Astrocyte of the spinal cord (primary cell): Measurements from ENCODE around the gene SV2C.

Experiments
- DNase-seq: peaks from one replicate; pipeline ENCODE4 v3.0.0; 2011; ENCODE audit warnings: low read depth, low spot score
- H3K4me3 ChIP-seq: 2 replicates; pipeline ENCODE4 v1.5.1; 2011; ENCODE audit warnings: low read depth, mild to moderate bottlenecking, low read length, moderate library complexity
- in situ Hi-C: cut with HindIII; loops from 2 replicates; pipeline ENCODE4 v1.10.0; 2017; ENCODE audit warnings: low sequenced_read_pairs
- TF ChIP-seq, protein P1 (sequence below): IDR thresholded peaks from 2 replicates; pipeline ENCODE4 v1.5.1; 2012; ENCODE audit warnings: low read depth, mild to moderate bottlenecking, low read length, inconsistent platforms

Gene SV2C

DNA sequence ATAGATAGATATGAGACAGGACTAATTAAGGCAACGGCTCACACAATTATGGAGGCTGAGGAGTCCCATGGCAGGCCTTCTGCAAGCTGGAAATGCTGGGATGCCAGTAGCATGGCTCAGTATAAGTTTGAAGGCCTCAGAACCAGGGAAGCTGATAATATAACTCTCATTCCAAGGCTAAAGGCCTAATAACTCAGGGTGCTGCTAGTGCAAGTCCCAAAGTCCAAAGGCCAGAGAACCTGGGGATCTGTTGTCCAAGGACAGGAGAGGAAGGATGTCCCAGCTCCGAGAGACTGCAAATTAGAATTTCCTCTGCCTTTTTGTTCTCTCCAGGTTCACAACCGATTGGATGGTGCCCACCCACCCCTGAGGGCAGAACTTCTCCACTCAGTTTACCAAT is 114.5 kb downstream of the SV2C start:
- TF ChIP-seq, protein P1, sequence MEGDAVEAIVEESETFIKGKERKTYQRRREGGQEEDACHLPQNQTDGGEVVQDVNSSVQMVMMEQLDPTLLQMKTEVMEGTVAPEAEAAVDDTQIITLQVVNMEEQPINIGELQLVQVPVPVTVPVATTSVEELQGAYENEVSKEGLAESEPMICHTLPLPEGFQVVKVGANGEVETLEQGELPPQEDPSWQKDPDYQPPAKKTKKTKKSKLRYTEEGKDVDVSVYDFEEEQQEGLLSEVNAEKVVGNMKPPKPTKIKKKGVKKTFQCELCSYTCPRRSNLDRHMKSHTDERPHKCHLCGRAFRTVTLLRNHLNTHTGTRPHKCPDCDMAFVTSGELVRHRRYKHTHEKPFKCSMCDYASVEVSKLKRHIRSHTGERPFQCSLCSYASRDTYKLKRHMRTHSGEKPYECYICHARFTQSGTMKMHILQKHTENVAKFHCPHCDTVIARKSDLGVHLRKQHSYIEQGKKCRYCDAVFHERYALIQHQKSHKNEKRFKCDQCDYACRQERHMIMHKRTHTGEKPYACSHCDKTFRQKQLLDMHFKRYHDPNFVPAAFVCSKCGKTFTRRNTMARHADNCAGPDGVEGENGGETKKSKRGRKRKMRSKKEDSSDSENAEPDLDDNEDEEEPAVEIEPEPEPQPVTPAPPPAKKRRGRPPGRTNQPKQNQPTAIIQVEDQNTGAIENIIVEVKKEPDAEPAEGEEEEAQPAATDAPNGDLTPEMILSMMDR, result no peak
- H3K4me3 ChIP-seq, result no peak overlapping the region
- in situ Hi-C loops, result no loop called here
- DNase-seq, result no peak

DNA sequence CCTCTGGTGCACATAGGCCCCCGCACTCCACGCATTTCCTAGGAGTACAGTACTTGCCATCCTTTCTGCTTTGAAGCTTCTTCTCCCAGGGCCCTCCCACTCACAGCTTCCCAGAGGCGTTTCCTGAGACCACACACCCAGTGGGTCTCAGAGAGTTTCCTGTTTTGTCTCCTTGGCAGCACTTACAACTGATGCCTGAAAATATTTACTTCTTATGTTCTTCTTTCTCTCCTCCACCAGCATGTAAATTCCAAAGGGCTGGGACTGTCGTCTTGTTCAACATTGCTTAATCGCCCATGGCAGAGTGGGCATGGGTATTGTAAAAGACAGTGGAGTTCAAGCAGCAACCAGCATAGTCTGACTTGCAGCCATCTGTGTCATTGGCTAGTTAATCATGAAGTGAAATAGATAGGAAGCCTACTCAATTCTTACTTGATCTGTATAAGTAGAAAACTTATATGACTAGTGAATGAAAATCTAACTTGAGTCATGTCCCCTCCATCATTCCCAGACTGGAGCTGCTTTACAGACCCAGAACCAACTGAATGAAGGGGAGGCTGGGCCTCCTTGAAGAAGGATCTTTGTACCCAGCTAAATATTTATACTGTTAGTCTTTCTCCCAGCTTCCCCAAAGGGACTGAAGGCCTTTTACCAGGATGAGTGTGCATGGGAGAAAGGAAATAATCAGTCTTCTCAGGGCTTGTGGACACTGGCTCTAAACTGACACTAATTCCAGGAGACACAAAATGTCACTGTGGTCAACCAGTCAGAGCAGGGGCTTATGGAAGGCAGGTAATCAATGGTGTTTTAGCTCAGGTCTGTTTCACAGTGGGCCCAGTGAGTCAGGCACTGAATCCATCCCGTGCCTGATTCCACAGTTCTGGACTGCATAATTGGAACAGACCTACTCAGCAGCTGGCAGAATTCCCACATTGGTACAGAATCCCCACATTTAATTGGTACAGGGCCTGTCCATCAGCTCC is 116.4 kb downstream of the SV2C start:
- in situ Hi-C loops, result no loop called here
- TF ChIP-seq, protein P1, result no peak
- H3K4me3 ChIP-seq, result no peak overlapping the region
- no peak for DNase-seq

DNA sequence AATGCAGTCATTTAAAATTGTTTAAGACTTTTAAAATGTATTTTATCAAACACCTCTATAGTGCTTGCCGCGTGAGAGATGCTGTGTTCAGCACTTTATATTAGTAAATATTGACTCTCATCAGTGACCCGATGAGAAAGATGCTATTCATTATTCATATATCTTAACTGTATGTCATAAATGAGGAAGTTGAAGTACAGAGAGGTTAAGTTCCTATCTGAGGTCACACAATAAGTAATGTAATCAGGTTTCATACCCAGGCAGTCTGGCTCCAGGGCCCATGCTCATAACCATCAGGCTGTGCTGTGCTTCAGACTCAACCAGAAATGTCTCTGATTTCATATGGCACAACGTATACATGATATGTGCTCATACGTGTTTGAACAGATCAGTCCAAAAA is 119.0 kb downstream of the SV2C start:
- in situ Hi-C loops, result no loop called here
- no peak overlapping the region for H3K4me3 ChIP-seq
- no peak for DNase-seq
- TF ChIP-seq, protein P1, result no peak

DNA sequence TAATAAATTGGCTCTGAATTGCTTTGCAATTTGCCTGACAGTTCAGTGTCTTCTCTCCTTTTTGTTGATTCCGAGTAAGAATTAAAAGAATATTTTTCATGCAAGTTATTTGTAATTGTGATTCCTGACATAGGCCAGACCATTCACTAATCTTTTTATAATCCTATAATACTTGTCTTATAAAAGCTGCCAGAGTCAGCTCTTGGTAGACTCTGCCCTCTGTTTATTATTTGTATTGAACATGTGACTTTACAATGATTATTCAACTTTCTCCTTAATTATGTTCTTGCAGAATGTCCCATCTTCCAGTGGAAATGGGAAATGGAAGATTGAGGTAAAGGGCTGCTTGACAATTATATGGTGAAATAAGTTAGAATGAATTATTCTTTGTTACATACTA is 121.0 kb downstream of the SV2C start:
- in situ Hi-C loops, result no loop called here

DNA sequence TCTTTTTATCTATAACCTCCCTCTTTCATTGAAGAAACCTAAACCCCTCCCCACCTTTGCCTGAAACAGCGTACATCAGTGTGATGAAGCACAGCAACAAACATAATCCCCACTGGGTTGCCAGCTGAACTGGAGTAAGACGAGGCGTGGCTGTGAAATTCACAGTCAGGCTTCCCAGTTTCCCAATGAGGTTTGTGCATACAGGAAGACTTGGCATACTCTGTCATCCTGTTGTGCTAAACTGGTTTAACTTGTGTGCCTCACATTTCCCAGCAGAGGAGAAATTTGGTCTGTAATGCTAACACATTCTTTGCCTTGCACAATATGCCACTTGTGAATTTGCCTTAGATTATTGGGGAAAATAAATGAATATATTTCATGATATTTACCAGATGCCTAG is 121.5 kb downstream of the SV2C start:
- no peak overlapping the region for H3K4me3 ChIP-seq
- TF ChIP-seq, protein P1, result no peak
- in situ Hi-C loops, result no loop called here
- no peak for DNase-seq

More for the DNA sequence above, 121.0 kb downstream of the SV2C start:
- TF ChIP-seq, protein P1, result no peak
- H3K4me3 ChIP-seq, result no peak overlapping the region
- no peak for DNase-seq

DNA sequence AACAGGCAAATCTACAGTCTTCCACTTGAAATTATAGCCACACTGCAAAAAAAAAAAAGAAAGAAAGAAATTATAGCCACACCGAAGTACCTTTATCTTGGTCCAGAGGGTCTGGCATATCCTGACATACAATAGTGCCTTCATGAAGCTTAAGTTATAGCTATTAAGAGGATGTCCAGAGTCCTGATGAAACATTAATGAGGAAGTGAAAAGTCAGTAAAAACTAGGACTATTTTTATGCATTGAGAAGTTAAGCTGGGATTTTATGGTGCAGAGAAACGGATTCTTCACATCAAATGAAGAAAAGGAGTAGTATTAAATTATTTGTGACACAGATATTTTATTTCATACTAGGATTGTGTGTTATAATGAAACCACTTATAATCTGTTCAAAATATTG is 123.9 kb downstream of the SV2C start:
- TF ChIP-seq, protein P1, result no peak
- H3K4me3 ChIP-seq, result no peak overlapping the region
- DNase-seq, result no peak
- in situ Hi-C loops, result no loop called here
